Activated CD8-positive, alpha-beta memory T cell treated with anti-CD3 and anti-CD28 coated beads for 1 hour (primary cell): ENCODE data around the gene FBXL14.

ENCODE experiments used
- DNase-seq, 2 donors: peaks; one replicate each; pipeline ENCODE4 v3.0.0-alpha.2; 2020; ENCODE audit warnings: low read depth in 1 of 2; ENCODE audit errors: extremely low read depth in 1 of 2

The FBXL14 gene

DNA sequence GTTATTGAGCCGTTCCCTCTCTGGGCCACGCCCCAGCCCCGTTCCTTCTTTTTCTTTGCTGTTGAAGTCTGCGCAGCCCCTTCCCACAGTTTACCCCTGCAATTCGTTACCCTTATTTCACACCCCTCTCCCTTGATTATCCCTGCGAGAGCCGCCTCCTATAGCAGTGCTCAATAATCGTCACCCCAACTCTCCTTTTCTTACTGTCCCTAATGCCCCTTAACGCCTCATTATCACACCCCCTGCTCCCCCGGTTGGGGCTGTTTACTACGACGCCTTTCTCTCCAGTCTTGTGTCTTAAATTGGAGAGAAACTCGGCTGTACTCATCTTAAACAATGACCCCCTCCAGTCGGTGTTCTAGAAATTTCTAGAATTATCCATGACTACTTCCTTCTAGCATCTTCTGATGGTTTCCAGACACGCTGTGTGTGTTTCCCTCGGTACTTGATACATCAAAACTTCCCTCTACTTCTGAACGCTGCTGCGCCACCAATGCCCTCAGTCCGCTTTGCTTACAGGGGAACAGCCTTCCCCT lies 713 bp upstream of the FBXL14 start:
- DNase-seq = no peak

DNA sequence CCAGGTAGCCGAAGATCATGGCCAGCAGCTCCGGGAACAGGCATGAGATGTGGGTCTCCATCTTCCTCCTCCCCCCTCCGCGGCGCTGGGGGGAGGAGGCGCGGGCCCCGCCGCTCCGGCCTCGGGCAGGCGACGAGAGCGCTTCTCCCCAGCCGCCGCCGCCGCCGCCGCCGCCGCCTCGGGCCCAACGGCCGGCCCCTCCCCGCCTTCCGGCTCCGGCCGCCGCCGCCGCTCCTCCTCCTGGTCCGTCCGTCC lies 448 bp downstream of the FBXL14 start:
- DNase-seq = no peak

DNA sequence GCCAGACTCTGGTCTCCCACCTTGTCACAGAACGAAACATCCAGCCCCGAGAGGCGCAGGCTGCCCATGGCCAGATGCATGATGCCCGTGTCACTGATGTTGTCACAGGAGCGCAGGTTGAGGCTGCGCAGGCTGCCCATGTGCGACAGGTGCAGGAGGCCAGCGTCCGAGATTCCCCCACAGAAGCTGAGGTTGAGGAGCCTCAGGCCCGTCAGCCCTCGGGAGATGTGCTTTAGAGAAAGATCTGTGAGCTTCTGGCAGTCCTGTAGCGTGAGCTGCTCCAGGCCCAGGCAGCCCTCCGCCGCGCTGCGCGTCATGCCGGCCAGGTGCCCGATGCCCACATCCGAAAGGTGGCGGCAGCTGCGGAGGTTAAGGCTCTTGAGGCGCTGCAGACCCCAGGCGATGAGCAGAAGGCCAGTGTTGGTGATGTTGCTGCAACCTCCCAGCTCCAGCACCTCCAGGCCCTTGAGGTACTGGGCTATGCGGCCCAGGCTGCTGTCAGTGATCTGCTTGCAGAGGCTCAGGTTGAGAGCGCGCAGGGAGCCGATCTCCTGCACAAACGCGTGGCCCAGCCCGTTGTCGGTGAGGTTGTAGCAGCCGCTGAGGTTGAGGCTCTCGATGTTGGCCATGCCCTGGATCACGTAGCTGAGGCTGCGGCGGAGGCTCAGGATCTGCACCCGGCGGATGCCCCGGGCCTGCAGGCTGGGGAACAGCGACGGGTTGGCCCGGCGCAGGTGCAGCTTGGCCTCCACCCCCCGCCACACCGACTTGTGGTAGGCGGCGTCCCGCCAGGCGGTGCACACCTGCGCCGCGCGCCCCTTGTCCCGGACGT lies 991 bp downstream of the FBXL14 start:
- DNase-seq = no peak

DNA sequence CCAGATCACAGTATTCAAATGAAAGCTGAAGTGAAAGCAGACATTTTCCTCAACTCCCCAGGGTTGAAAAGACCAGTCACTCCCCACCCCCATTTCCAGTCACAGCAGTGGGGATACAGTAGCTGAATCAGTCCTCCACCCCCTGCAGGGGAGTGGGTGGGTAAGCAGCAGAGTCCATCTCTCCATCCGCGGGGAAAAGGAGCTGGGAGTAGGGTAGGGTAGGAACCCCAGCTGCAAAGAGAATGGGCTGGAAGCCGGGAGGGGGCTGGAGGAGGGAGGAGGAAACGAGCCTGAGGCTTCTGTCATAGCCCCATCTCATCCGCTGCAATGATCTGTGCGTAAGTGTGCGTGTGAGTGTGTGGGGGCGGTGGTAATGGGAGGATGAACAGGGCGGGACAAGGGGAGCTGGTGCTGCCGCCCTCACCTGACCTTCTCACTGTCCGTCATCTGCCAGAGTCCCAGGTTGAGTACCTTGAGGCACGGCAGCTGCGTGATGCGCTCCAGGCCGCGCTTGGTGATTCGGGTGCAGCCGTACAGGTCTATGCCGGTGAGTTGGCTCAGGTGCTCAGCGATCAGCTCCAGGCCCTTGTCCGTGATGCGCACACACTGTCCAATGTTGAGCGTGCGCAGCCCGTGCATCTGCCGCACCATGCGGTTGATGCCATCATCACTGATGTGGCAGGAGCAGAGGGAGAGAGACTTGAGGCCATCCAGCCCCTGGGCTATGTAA lies 1.8 kb downstream of the FBXL14 start:
- DNase-seq = peak in 1 of 2 donors; percentile 21

DNA sequence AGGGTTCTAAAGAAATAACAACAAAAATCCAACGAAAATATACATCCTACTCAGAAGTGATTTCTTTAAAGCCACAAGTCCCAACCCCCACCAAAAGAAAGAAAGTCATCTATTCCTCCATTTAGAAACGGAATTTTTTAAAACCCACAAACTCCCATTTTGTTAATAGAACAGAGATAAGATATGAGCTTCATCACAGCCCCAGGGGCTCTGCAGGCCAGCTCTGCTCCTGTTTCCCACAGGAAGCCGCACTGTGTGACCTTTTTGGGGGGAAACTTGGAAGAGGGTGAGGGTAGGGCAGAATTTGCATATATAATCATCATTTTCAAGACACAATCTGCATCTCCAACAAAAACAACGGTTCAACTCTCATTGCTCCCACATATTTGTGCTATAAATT lies 2.8 kb downstream of the FBXL14 start:
- DNase-seq = no peak

DNA sequence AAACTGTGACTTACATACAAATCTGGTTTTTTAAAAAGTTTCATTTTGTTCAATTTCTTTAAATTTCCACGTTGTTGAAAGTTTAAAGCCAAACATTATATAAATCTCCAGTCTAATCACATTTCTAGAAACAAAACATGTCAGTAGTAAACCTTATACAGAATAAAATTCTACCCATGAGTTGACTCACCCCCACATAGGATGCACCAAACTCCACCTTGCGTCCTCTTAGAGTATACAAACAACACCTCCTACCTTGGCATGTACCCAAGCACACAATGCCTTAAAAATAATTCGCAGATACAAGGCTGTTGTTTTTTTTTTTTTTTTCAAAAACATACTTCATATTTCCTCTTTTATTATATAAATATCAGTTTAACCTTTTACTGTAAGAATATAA lies 3.3 kb downstream of the FBXL14 start:
- no peak for DNase-seq

DNA sequence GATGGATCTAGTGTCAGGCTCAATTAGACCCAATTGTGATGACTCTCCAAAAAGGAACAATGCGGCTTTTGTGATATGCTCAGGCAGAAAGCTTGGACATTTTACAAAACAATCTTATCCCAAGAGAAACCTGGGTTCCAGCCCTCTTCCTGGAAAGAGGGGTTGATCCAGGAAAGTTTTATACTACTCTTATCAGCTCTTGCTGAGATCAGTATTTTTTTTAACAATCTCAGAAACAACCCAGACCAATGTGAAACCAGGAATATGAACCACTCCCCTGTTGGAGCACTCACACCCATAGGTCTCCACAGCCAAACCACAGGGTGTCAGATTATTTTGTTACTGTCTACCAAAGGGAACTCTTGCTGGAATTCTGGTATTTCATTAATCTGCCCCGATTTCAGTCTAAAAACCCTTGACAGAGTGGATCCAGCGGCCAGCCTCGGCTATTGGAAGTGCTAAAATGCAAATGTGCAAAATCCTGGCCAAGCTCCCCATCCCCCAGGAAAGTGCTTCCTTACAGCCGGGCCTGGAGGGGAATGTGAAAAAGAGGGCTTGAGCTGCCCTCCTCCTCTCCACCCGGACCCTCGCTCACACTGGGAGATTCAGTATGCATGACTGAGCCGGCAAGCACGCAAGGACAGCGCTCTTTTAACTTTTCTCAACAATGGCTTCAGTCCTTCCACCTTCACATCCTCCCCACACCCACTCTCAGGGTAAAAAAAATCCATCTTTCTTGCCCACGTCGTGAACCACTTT lies 4.0 kb downstream of the FBXL14 start:
- no peak for DNase-seq

DNA sequence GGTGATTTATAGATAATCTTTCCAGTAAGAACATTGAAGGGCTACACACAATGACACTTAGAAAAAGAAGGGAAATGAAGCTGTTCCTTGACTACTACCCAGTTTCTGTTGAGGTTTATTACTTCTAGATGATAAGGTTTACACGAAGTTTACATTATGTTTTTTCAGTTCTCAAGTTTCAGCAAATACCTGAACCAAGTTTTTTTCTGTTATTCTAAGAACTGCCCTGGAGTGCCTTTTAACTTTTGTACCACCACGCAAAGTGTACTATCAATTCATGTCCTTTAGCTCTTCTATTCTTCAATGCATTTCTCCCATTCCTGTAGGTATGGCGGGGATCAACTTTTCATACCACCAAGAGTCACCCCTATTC lies 5.8 kb downstream of the FBXL14 start:
- DNase-seq = no peak

DNA sequence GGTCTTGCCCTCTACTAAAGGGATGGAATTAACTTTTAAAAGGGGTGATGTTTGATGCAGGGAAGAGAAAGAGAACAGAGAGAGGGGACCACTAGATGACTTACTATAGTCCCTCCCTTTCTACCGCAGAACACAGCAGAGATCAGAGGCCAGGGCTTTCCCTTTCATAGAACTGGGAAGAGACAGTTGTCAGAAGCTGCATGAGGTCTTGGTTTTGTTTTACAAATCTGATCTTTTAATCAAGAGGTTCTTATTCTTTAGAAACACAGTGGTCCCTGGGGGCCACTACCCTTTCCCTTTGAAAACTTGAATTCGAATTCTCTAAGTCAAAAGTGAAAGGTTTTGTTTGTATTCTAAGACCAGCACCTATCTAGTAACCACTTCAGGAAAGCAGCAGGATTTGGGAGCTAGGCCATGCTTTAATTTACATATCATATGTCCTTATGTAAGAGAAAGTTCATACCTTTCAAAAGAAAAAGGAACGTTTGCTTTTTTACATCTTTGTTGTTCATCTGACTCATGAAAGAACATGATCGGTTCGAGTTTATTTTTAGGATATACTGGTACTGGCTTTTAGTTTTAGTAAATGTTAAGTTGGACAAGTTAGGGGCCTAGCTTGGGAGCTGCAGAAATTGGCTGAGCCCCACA lies 6.3 kb downstream of the FBXL14 start:
- no peak for DNase-seq

DNA sequence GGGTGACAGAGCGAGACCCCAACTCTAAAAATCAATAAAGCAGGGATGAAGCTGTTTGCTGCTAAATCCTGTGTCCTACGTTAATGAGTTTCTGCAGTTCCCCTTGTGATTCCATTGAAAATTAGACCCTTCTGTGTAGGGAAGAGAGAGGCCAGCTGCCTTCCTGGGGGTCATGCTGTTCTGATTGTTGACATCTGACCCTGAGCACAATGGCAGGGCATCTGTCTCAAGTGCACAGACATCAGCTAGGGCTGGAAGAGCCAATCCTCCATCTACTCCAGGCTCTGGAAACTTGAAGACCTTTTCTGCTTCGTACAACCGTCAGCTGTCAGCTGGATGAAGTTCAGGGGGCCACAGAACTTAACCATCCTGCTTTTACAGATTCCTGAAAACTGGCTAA lies 10.1 kb downstream of the FBXL14 start:
- no peak for DNase-seq

DNA sequence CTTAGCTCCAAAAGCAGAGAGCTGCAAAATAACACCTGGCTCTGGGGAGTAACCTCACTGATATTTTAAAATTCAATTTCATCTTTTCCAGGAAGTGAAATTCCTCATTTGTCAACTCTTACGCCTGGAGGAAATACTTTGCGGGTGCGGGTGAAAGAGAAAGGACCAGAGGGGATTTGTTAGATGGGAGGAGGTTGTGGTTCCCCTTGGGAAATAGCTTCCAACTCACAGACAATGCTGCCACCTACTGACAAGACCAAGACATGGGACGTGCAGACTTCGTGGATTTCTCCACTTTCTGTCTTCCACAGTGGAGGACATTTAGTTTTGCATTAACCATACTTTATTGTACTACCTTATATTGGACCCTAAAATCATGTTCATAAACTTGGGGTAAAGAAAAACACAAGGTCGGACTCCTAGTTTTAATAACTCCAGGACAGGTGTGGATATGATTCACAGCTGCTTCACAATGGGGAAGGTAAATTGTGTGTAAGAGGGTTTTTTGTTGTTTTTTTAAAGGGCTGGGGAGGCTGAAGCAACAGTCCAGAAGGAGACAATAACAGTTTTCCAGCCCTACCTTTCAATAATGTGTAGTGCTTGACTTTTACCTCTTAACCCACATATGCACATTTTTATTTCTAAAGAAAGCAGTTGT lies 10.8 kb downstream of the FBXL14 start:
- peak in 1 of 2 donors; percentile 38 for DNase-seq

DNA sequence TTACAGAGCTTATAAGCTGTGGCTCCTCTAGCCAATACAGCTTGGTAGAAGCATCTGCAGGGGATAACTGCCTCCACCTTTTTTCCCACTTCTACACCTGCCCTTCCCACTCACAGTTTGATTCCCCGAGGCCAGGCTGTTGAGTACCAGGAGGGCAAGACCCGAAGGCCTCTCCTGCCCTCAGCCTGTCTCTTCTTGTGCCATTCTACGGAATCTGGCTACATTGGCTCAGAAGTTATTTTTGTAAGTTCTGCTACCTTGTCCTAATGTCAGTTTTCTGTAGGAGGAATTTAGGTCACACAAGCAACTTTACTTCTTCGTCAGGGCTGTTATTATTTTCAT lies 11.7 kb downstream of the FBXL14 start:
- no peak for DNase-seq

DNA sequence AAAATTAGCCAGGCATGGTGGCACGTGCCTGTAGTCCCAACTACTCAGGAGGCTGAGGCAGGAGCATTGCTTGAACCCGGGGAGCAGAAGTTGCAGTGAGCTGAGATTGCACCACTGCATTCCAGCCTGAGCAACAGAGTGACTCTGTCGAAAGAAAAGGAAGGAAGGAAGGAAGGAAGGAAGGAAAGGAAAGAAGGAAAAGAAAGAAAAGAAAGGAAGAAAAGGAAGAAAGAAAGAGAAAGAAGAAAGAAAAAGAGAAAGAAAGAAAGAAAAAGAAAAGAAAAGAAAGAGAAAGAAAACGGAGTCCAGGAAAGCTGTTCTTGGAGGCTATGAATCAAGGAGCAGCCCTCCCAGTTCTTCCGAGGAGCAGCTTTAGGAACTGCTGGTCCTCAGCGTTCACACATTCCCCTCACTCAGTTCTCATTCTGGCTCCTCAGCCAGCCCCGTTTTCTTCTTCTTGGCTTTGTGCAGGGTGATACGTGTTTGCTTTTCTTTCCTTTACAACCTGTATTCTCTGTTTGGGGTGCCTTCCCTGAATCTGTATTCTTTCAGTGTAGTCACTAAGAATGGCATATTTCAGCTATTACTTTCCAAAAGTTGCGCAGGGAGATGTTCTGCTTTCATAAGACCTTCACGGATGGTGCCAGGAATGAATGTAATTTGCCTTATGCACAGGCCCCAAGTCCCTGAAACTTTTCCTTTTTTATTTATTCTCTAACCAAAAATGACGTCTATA lies 12.2 kb downstream of the FBXL14 start:
- DNase-seq = no peak

DNA sequence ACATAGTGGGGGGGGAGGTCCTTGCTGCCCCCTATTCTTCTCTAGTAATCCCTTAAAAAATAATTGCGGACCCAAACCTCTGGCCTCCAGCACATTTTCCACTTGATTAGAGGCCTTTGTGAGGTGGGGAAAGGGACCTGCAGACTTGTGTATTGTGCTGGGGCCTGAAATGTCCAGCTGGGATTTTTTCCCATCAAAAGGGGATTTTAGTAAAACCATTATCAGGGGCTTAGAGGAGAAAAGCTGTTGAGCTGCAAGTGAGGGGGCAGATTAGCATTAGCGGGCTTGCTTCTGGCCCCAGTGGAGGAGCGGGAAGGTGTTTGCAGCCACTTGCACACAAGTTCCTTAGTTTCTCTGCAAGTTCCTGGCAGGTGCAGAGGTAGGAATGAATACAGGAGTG lies 13.9 kb downstream of the FBXL14 start:
- no peak for DNase-seq

DNA sequence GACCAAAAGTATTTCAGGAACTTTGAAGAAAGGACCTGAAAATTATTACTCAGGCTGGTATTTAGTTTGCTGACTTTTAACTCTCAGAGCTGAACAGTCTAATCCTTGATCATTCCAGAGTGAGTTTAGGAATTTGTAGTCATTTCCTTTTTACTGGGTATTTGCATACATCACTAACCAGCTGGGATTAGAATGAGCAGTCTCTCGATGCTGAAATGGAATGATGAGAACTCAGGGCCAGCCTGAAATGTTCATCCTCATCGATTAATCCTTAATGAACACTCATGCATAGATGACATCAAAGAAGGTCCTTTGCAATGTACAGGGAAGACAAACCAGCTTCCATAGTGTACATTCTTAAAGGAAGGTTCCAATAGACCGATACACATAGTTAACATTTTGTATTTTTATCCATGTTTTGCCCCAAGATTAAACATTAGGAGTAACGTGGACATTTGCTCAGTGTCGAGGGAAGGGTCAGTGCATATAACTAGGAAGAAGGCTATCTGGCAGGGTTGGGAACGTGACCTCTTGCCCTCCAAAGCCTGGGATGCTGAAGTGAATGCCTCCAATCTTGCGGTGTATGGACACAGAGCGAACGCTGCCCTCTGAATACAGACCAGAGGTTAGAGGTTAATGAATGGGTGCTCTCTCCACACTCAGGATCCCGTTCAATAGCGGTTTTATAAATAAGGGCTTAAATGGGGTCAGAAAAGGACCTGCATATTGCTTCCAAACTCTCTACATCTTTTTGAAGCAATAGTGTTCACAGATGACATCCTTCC lies 14.5 kb downstream of the FBXL14 start:
- DNase-seq = no peak

DNA sequence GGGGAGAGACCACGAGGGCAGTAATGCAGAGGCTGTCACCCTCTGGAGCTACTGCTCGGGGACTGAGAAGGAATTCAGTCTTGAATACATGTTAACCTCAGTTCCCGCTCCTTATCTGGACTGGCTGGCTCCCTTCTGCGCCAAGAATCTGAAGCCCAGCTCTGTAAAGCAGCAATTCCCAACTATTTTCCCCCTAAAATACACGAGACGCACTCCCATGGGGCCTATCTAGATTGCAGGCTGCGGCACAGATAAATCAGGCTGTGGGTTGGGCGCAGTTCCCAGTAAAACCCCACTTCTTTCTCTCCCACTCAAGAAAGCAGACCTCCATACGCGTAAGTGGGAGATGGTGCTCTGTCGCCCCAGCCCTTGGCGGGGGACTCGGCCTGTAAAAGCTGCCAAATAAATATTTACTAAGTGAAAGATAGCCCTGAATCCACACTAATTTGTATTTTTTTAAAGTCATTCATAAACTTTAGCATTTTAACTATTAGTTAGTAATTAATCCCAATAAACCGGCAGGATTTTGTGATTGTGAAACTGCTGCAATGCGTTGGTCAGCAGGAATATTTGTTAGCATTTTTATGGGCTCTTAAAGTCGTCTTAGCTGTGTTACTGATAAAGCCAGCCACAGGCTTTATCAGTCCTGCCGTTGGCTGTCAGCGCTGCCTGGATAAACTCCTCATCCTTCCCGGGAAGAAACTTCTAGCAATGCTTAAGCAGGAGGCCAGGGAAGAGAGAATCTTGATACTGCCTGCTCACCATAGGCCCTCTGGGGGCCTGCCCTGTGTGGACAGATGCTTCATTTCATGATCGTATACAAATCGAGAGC lies 17.8 kb downstream of the FBXL14 start:
- DNase-seq = no peak

DNA sequence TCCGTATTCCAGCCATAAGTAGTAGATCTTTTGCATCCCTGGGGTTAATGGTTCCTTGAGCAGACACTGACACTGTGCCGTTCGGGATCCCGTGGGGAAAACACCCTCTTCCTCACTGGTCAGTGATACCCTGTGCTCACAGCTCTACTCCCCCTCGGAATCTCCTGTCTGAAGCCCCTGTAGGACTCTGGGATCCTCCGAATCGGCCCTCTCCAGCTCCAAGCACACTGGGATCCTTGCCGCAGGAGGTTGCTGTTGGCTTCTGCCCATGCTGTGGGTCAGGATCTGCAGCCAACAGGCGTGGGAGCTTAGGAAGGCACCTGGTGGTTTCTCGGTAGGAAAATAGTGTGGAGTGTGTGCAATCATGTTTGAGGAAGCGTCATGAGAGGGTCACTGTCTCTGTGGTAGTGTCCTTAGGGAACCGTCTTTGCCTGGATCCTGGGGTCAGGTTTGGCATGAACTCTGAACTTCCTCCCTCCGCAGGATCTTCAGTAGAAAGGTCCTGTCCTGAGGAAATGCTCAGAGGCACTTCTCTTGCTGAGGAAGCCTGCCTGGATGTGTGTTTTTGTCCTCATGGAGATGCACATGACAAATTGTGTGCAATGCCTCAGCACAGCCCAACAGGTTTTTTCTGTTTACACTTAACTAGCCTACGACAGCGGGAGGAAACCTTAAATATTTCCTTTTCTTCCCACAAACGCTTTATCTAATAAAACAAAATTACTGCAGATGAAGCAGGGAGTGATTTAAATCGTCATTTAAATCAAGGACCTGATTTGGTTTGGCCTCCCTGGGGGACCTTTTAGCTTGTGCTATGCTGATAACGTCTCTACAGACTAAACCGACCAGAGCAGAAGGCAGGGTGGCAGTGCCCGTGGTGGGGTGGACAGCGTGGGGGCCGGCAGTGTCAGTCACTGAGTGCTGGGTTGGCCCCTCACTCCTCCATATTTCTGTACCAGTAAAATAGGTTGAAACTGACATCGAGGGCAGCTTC lies 18.7 kb downstream of the FBXL14 start:
- no peak for DNase-seq
